Tibial artery (tissue), 4 donors: ENCODE measurements around the gene ZNF207.
"Not testable (repeated sequence)": the region's sequence is repeated elsewhere in the genome, so short reads cannot be mapped to it uniquely, and the experiment has no call there.

Experiments used
- DNase-seq, 2 donors: peaks; one replicate each; pipeline ENCODE4 v3.0.0-alpha.2; 2019
- H3K27ac ChIP-seq, 2 donors: fragments of 200-600 bp; sonication (generic) in 1 of 2; 1 replicate in 1 of 2; 2 replicates in 1 of 2; pipeline ENCODE4 v1.5.1; 2018 to 2019; ENCODE audit warnings: mild to moderate bottlenecking in 1 of 2
- H3K27me3 ChIP-seq, 2 donors: fragments of 200-600 bp; sonication (generic) in 1 of 2; one replicate each; pipeline versions ENCODE4 v1.5.1 to v1.6.0; 2016 to 2019
- H3K36me3 ChIP-seq, 3 donors: fragments of 200-600 bp; sonication (generic) in 2 of 3; one replicate each; pipeline ENCODE4 v1.5.1; 2016 to 2019; ENCODE audit warnings: mild to moderate bottlenecking in 2 of 3
- H3K4me1 ChIP-seq, 4 donors: fragments of 200-600 bp; sonication (generic) in 2 of 4; 1 replicate in 3 of 4; 2 replicates in 1 of 4; pipeline ENCODE4 v1.5.1; 2016 to 2019
- H3K4me3 ChIP-seq, 2 donors: fragments of 200-600 bp; sonication (generic) in 1 of 2; 1 replicate in 1 of 2; 2 replicates in 1 of 2; pipeline ENCODE4 v1.5.1; 2018 to 2019; ENCODE audit warnings: mild to moderate bottlenecking in 2 of 2
- H3K9me3 ChIP-seq, 3 donors: fragments of 200-600 bp; sonication (generic) in 1 of 3; one replicate each; pipeline ENCODE4 v1.5.1; 2016 to 2019
- intact Hi-C: fragments of 100-400 bp; cut with DNase I; formaldehyde crosslinking; loops from one replicate; pipeline ENCODE4 v1.15.0; 2023; ENCODE audit warnings: low total_unique reads
- TF ChIP-seq, protein P1 (sequence below), 2 experiments: fragments of 200-600 bp in 1 of 2; fragments of 450-650 bp in 1 of 2; IDR thresholded peaks; one replicate each; pipeline ENCODE4 v1.5.1; 2017 to 2019; ENCODE audit warnings: antibody characterized with exemption in 2 of 2, mild to moderate bottlenecking in 1 of 2, moderate library complexity in 1 of 2

ZNF207 gene

DNA sequence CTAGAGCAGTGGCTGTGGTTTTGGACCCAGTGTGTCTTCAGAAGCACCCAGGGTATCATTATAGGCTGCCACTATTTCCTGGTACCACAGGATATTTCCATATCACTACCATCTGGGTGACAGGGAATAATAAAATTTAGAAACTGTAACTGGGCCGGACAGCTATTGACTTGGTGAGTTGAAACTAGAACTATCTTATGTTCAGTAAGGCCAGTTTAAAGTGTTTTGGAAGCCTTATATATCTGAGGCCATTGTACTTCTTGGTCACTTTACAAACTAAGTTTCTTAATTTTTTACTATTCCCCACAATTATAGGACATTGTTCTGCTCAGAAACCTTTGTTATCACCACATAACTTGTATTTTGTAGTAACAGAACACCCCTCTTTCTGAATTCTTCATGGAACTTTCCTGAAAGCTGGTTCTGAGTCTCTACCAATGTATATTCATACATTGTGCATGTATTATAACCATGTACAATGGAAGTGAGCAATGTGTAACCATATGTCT is 34.0 kb downstream of the ZNF207 start:
- TF ChIP-seq, protein P1, sequence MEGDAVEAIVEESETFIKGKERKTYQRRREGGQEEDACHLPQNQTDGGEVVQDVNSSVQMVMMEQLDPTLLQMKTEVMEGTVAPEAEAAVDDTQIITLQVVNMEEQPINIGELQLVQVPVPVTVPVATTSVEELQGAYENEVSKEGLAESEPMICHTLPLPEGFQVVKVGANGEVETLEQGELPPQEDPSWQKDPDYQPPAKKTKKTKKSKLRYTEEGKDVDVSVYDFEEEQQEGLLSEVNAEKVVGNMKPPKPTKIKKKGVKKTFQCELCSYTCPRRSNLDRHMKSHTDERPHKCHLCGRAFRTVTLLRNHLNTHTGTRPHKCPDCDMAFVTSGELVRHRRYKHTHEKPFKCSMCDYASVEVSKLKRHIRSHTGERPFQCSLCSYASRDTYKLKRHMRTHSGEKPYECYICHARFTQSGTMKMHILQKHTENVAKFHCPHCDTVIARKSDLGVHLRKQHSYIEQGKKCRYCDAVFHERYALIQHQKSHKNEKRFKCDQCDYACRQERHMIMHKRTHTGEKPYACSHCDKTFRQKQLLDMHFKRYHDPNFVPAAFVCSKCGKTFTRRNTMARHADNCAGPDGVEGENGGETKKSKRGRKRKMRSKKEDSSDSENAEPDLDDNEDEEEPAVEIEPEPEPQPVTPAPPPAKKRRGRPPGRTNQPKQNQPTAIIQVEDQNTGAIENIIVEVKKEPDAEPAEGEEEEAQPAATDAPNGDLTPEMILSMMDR (IDR thresholded peaks at IDR 0.05) = no peak
- no peaks in the 10 kb centered on the region for H3K4me1 ChIP-seq
- no peaks in the 10 kb centered on the region for H3K9me3 ChIP-seq
- H3K4me3 ChIP-seq = no peak overlapping the region
- H3K36me3 ChIP-seq = peaks cover 20 to 45% (median 35%) of the 10 kb centered on the region in 3 donors
- no peaks in the 10 kb centered on the region for H3K27me3 ChIP-seq
- no peak for DNase-seq
- H3K27ac ChIP-seq = no peak overlapping the region
- intact Hi-C loops = no loop called here

DNA sequence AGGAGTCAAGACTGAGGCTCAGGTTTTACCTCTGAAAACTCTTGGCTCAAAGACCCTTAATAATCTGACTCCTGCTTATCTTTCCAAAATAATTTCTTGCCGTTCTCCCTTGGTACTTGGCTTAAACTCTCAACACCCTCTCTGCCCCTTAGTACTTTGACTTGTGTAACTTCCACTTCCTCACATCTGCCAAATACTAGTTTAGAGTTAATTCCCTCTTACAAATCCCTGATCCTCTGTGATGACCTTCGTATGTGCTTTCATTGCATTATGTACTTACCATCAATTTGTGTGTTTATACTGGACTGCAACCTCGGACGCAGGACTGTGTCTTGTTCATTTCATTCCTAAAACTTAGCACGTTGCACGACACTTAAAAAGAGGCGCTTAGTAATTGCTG is 35.2 kb downstream of the ZNF207 start:
- DNase-seq = no peak
- peaks cover 20 to 34% (median 23%) of the 10 kb centered on the region in 3 donors for H3K36me3 ChIP-seq
- no peak overlapping the region for H3K27ac ChIP-seq

GRCh38 chr17:32385971-32386370 is 36.0 kb downstream of the ZNF207 start:
- no peaks in the 10 kb centered on the region for H3K4me1 ChIP-seq
- H3K36me3 ChIP-seq = peaks cover 12 to 26% (median 17%) of the 10 kb centered on the region in 3 donors
- H3K27me3 ChIP-seq = no peaks in the 10 kb centered on the region
- intact Hi-C loops = no loop called here
- H3K4me3 ChIP-seq = no peak overlapping the region
- DNase-seq = no peak
- H3K9me3 ChIP-seq = no peaks in the 10 kb centered on the region
- H3K27ac ChIP-seq = no peak overlapping the region
- TF ChIP-seq, protein P1 (IDR thresholded peaks at IDR 0.05) = no peak

More for the DNA sequence above, 35.2 kb downstream of the ZNF207 start:
- Histone ChIP-seq H3K4me1 (no peaks in the 10 kb centered on the region), H3K27me3 (no peaks in the 10 kb centered on the region), H3K9me3 (no peaks in the 10 kb centered on the region), H3K4me3 (no peak overlapping the region)
- intact Hi-C loops = no loop called here
- TF ChIP-seq, protein P1 (IDR thresholded peaks at IDR 0.05) = no peak

GRCh38 chr17:32386844-32387243 is 36.9 kb downstream of the ZNF207 start:
- H3K27me3 ChIP-seq = no peaks in the 10 kb centered on the region
- H3K9me3 ChIP-seq = no peaks in the 10 kb centered on the region
- no peak overlapping the region for H3K27ac ChIP-seq
- H3K4me3 ChIP-seq = no peak overlapping the region
- TF ChIP-seq, protein P1 (IDR thresholded peaks at IDR 0.05) = no peak
- intact Hi-C loops = no loop called here
- no peak for DNase-seq
- H3K36me3 ChIP-seq = peaks cover 11 to 26% (median 12%) of the 10 kb centered on the region in 3 donors
- H3K4me1 ChIP-seq = no peaks in the 10 kb centered on the region

DNA sequence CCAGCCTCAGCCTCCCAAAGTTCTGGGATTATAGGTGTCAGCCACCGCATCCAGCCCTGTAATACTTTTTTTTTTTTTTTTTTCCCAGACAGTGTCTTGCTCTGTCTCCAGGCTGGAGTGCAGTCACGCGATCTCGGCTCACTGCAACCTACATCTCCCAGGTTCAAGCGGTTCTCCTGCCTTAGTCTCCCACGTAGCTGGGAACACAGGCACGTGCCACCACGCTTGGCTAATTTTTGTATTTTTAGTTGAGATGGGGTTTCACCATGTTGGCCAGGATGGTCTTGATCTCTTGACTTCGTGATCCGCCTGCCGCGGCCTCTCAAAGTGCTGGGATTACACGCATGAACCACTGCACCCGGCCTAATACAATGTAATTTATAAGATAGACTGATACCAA is 38.2 kb downstream of the ZNF207 start:
- peaks cover 0 to 17% (median 0%) of the 10 kb centered on the region in 3 donors for H3K36me3 ChIP-seq
- intact Hi-C loops, H3K4me3 ChIP-seq, H3K27me3 ChIP-seq, DNase-seq, H3K27ac ChIP-seq, H3K4me1 ChIP-seq, H3K9me3 ChIP-seq: not testable (repeated sequence)

- no peak overlapping the region for H3K27ac ChIP-seq
- no peaks in the 10 kb centered on the region for H3K27me3 ChIP-seq
- intact Hi-C loops = no loop called here
These were observed 38.9 kb downstream of the ZNF207 start for GRCh38 chr17:32388613-32389459.

More at GRCh38 chr17:32388613-32389459, 38.9 kb downstream of the ZNF207 start:
- Histone ChIP-seq H3K36me3 (peaks cover 0 to 17% (median 0%) of the 10 kb centered on the region in 3 donors), H3K9me3 (no peaks in the 10 kb centered on the region), H3K4me1 (no peaks in the 10 kb centered on the region), H3K4me3 (no peak overlapping the region)
- TF ChIP-seq, protein P1 (IDR thresholded peaks at IDR 0.05) = no peak
- DNase-seq = no peak
